Testis (tissue), 3 donors: ENCODE results near the gene ARHGEF2. TPM values are rescaled to one million over a fixed set of nuclear protein-coding genes. Genes with fewer than 3 reads are reported as not detected.

ENCODE experiments used
- DNase-seq: peaks from one replicate; pipeline ENCODE4 v3.0.0-alpha.2; 2019
- H3K27ac ChIP-seq, 2 donors: fragments of 200-600 bp; sonication (generic); one replicate each; pipeline ENCODE4 v1.5.1; 2019
- H3K27me3 ChIP-seq: fragments of 200-600 bp; sonication (generic); one replicate; pipeline ENCODE4 v1.5.1; 2019
- H3K36me3 ChIP-seq: fragments of 200-600 bp; sonication (generic); one replicate; pipeline ENCODE4 v1.5.1; 2017; ENCODE audit warnings: low read depth; ENCODE audit errors: missing control alignments
- H3K4me1 ChIP-seq: fragments of 200-600 bp; sonication (generic); one replicate; pipeline ENCODE4 v1.5.1; 2019
- H3K4me3 ChIP-seq, 2 donors: fragments of 200-600 bp; sonication (generic); one replicate each; pipeline ENCODE4 v1.5.1; 2017 to 2019
- H3K9me3 ChIP-seq: fragments of 200-600 bp; sonication (generic); one replicate; pipeline ENCODE4 v1.5.1; 2017
- POLR2A ChIP-seq: fragments of 450-650 bp; IDR thresholded peaks from one replicate; pipeline ENCODE4 v1.6.1; 2017; ENCODE audit warnings: antibody characterized with exemption, mild to moderate bottlenecking, moderate library complexity
- WGBS, 2 donors: methylation state at CpG; one replicate each; pipeline ENCODE4 v1.1.5; 2018; 5-methylcytosine and 5-hydroxymethylcytosine counted together
- intact Hi-C: fragments of 100-400 bp; cut with DNase I; formaldehyde crosslinking; loops from one replicate; pipeline ENCODE4 v1.15.1; 2023; ENCODE audit warnings: low total_unique reads
- polyA plus RNA-seq: library from polyadenylated mRNA; stranded (reverse); fragments of 350-450 nt; fragmentation: Illumina TruSeq; extraction: RNeasy Lipid Tissue Mini Kit (QIAGEN cat#74804); gene quantifications from one replicate; pipeline ENCODE4 v1.2.3, GENCODE V29; 2014; ENCODE audit warnings: low read depth, low replicate concordance; ENCODE audit not compliant: insufficient read depth
- total RNA-seq, 2 donors: library from RNA; depleted of rRNA; stranded (reverse); fragments of >200 nt; gene quantifications; one replicate each; pipeline ENCODE4 v1.2.3, GENCODE V29; 2016
- TF ChIP-seq, protein P1 (sequence below), 3 experiments: fragments of 450-650 bp in 2 of 3; fragments of 200-600 bp in 1 of 3; sonication (generic) in 1 of 3; IDR thresholded peaks; one replicate each; pipeline ENCODE4 v1.5.1; 2016 to 2019; ENCODE audit warnings: antibody characterized with exemption in 3 of 3, mild to moderate bottlenecking in 2 of 3, moderate library complexity in 1 of 3

The ARHGEF2 gene
- total and polyA plus RNA-seq, 3 donors from 2014 or later, result 56.6 to 124 (median 88.8) TPM

GRCh38 chr1:155942578-155943141 is 35.7 kb downstream of the ARHGEF2 start:
- no peak for DNase-seq
- no peaks in the 10 kb centered on the region for H3K36me3 ChIP-seq
- 85 to 90% methylated on average over 8 to 11 of the region's 11 CpGs for WGBS, 2 donors
- no peak for TF ChIP-seq POLR2A
- TF ChIP-seq, protein P1, sequence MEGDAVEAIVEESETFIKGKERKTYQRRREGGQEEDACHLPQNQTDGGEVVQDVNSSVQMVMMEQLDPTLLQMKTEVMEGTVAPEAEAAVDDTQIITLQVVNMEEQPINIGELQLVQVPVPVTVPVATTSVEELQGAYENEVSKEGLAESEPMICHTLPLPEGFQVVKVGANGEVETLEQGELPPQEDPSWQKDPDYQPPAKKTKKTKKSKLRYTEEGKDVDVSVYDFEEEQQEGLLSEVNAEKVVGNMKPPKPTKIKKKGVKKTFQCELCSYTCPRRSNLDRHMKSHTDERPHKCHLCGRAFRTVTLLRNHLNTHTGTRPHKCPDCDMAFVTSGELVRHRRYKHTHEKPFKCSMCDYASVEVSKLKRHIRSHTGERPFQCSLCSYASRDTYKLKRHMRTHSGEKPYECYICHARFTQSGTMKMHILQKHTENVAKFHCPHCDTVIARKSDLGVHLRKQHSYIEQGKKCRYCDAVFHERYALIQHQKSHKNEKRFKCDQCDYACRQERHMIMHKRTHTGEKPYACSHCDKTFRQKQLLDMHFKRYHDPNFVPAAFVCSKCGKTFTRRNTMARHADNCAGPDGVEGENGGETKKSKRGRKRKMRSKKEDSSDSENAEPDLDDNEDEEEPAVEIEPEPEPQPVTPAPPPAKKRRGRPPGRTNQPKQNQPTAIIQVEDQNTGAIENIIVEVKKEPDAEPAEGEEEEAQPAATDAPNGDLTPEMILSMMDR (IDR thresholded peaks at IDR 0.05), result no peak
- intact Hi-C loops, result no loop called here
- H3K4me1 ChIP-seq, result peaks cover 24% of the 10 kb centered on the region
- no peak overlapping the region for H3K4me3 ChIP-seq
- no peak overlapping the region for H3K27ac ChIP-seq
- no peaks in the 10 kb centered on the region for H3K27me3 ChIP-seq
- no peaks in the 10 kb centered on the region for H3K9me3 ChIP-seq

DNA sequence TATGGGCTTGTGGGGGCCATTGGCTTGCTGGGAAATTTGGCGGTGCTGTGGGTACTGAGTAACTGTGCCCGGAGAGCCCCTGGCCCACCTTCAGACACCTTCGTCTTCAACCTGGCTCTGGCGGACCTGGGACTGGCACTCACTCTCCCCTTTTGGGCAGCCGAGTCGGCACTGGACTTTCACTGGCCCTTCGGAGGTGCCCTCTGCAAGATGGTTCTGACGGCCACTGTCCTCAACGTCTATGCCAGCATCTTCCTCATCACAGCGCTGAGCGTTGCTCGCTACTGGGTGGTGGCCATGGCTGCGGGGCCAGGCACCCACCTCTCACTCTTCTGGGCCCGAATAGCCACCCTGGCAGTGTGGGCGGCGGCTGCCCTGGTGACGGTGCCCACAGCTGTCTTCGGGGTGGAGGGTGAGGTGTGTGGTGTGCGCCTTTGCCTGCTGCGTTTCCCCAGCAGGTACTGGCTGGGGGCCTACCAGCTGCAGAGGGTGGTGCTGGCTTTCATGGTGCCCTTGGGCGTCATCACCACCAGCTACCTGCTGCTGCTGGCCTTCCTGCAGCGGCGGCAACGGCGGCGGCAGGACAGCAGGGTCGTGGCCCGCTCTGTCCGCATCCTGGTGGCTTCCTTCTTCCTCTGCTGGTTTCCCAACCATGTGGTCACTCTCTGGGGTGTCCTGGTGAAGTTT is 36.4 kb downstream of the ARHGEF2 start:
- DNase-seq, result no peak
- no peak overlapping the region for H3K27ac ChIP-seq
- no peaks in the 10 kb centered on the region for H3K36me3 ChIP-seq
- no peaks in the 10 kb centered on the region for H3K9me3 ChIP-seq
- TF ChIP-seq, protein P1 (IDR thresholded peaks at IDR 0.05), result no peak
- TF ChIP-seq POLR2A, result no peak
- H3K4me3 ChIP-seq, result no peak overlapping the region
- intact Hi-C loops, result no loop called here
- 91 to 95% methylated on average over 7 to 26 of the region's 29 CpGs for WGBS, 2 donors
- H3K4me1 ChIP-seq, result peaks cover 24% of the 10 kb centered on the region
- H3K27me3 ChIP-seq, result no peaks in the 10 kb centered on the region

GRCh38 chr1:155940993-155941844 is 37.1 kb downstream of the ARHGEF2 start, which contains the start of gene RXFP4:
RXFP4 (plus strand) TSS chr1:155941638; CDS start chr1:155941710, 72 bp downstream.
- intact Hi-C loops, result no loop called here
- DNase-seq, result no peak
- H3K4me1 ChIP-seq, result peaks cover 24% of the 10 kb centered on the region

DNA sequence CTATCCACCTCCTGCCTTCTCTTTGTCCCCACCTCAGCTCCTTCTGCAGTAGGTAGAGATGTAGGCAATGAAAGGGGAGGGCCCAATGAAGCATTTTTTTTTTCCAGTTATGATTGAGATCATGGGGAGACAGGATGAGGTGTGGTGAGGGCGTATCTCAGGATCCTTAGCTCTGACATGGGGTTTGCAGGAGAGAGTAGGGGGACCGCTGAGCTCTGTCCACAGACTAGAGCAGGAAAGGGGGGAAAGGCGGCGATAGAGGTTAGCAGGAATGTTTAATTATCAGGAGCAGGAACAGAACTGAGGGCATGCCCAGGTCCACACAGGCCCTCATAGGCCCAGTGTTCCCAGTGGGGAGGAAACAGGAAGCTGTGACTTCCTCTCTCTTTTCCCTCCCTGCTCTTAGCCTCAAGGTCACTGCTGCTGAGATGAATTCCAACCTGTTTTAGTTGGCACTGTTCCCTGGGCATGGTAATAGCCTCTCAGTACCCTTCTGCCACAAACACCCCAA is 37.8 kb downstream of the ARHGEF2 start:
- Histone ChIP-seq H3K27me3 (no peaks in the 10 kb centered on the region), H3K9me3 (no peaks in the 10 kb centered on the region), H3K4me1 (peaks cover 24% of the 10 kb centered on the region), H3K27ac (peak overlapping the region; percentile 61 to 63), H3K4me3 (no peak overlapping the region), H3K36me3 (no peaks in the 10 kb centered on the region)
- DNase-seq, result peak; percentile 49
- TF ChIP-seq POLR2A, result no peak
- TF ChIP-seq, protein P1 (IDR thresholded peaks at IDR 0.05), result no peak
- intact Hi-C loops, result no loop called here
- 28 to 47% methylated on average over 4 of the region's 4 CpGs for WGBS, 2 donors

More at GRCh38 chr1:155940993-155941844, 37.1 kb downstream of the ARHGEF2 start, which contains the start of gene RXFP4:
- Histone ChIP-seq H3K4me3 (no peak within 1 kb of the TSS), H3K27ac (peak within 1 kb of the TSS; percentile 61 to 63), H3K9me3 (no peaks in the 10 kb centered on the region), H3K36me3 (no peaks in the 10 kb centered on the region), H3K27me3 (no peaks in the 10 kb centered on the region)
- TF ChIP-seq, protein P1 (IDR thresholded peaks at IDR 0.05), result no peak
- TF ChIP-seq POLR2A, result no peak
- 61 to 71% methylated on average over 11 of the region's 11 CpGs for WGBS, 2 donors
